ENCODE data around the gene C19orf47. TPM values are rescaled to one million over a fixed set of nuclear protein-coding genes. Genes with fewer than 3 reads are reported as not detected.
"Not testable (repeated sequence)": the region's sequence is repeated elsewhere in the genome, so short reads cannot be mapped to it uniquely, and the experiment has no call there.

The C19orf47 gene
- total RNA-seq, 1 donor from 2014 or later, result 18.6 TPM

- no peaks in the 10 kb centered on the region for H3K9me3 Mint-ChIP-seq
- no peaks in the 10 kb centered on the region for H3K4me1 Mint-ChIP-seq (ENCODE audit: unreplicated experiment)
- H3K4me3 Mint-ChIP-seq, result no peak overlapping the region
- H3K27ac Mint-ChIP-seq, result no peak overlapping the region
- TF ChIP-seq CTCF (conservative IDR thresholded peaks at IDR 0.05), result no peak
- peaks cover 15% of the 10 kb centered on the region for H3K36me3 Mint-ChIP-seq
- DNase-seq (ENCODE audit: extremely low spot score, unreplicated experiment), result no peak
- no peaks in the 10 kb centered on the region for H3K27me3 Mint-ChIP-seq
These were observed 13.1 kb downstream of the C19orf47 start for GRCh38 chr19:40335101-40335500.

- H3K4me3 Mint-ChIP-seq; DNase-seq (ENCODE audit: extremely low spot score, unreplicated experiment); H3K4me1 Mint-ChIP-seq (ENCODE audit: unreplicated experiment); H3K27me3 Mint-ChIP-seq; H3K9me3 Mint-ChIP-seq; H3K27ac Mint-ChIP-seq: not testable (repeated sequence)
- peaks cover 15% of the 10 kb centered on the region for H3K36me3 Mint-ChIP-seq
These were observed 15.1 kb downstream of the C19orf47 start for GRCh38 chr19:40333083-40333482.

GRCh38 chr19:40332669-40333068 is 15.5 kb downstream of the C19orf47 start:
- no peak for DNase-seq (ENCODE audit: extremely low spot score, unreplicated experiment)
- Mint-ChIP-seq H3K4me1 (ENCODE audit: unreplicated experiment) (peaks cover 5% of the 10 kb centered on the region), H3K36me3 (peaks cover 15% of the 10 kb centered on the region), H3K9me3 (no peaks in the 10 kb centered on the region), H3K27ac (no peak overlapping the region), H3K4me3 (no peak overlapping the region), H3K27me3 (no peaks in the 10 kb centered on the region)
- no peak for TF ChIP-seq CTCF (conservative IDR thresholded peaks at IDR 0.05)

GRCh38 chr19:40331052-40331451 is 17.1 kb downstream of the C19orf47 start:
- H3K27me3 Mint-ChIP-seq, result no peaks in the 10 kb centered on the region
- no peaks in the 10 kb centered on the region for H3K9me3 Mint-ChIP-seq
- peaks cover 5% of the 10 kb centered on the region for H3K4me1 Mint-ChIP-seq (ENCODE audit: unreplicated experiment)
- DNase-seq (ENCODE audit: extremely low spot score, unreplicated experiment), result no peak
- H3K27ac Mint-ChIP-seq, result peak overlapping the region; percentile 34
- peaks cover 15% of the 10 kb centered on the region for H3K36me3 Mint-ChIP-seq
- H3K4me3 Mint-ChIP-seq, result no peak overlapping the region
- TF ChIP-seq CTCF (conservative IDR thresholded peaks at IDR 0.05), result no peak

GRCh38 chr19:40326201-40326600 is 22.0 kb downstream of the C19orf47 start:
- DNase-seq (ENCODE audit: extremely low spot score, unreplicated experiment), result no peak
- H3K27ac Mint-ChIP-seq, result peak overlapping the region; percentile 9
- H3K4me1 Mint-ChIP-seq (ENCODE audit: unreplicated experiment), result peaks cover 5% of the 10 kb centered on the region
- no peaks in the 10 kb centered on the region for H3K9me3 Mint-ChIP-seq
- H3K36me3 Mint-ChIP-seq, result peaks cover 26% of the 10 kb centered on the region
- H3K27me3 Mint-ChIP-seq, result no peaks in the 10 kb centered on the region
- no peak for TF ChIP-seq CTCF (conservative IDR thresholded peaks at IDR 0.05)
- no peak overlapping the region for H3K4me3 Mint-ChIP-seq

GRCh38 chr19:40323705-40324104 is 24.5 kb downstream of the C19orf47 start:
- peak overlapping the region; percentile 34 for H3K27ac Mint-ChIP-seq
- H3K9me3 Mint-ChIP-seq, result no peaks in the 10 kb centered on the region
- peaks cover 25% of the 10 kb centered on the region for H3K36me3 Mint-ChIP-seq
- peaks cover under 1% of the 10 kb centered on the region for H3K4me1 Mint-ChIP-seq (ENCODE audit: unreplicated experiment)
- no peak for DNase-seq (ENCODE audit: extremely low spot score, unreplicated experiment)
- no peak overlapping the region for H3K4me3 Mint-ChIP-seq
- TF ChIP-seq CTCF (conservative IDR thresholded peaks at IDR 0.05), result no peak
- H3K27me3 Mint-ChIP-seq, result no peaks in the 10 kb centered on the region
